EH (cell line): Measurements from ENCODE around the gene PKMYT1.
"Not testable (repeated sequence)": the region's sequence is repeated elsewhere in the genome, so short reads cannot be mapped to it uniquely, and the experiment has no call there.

Source experiments
- DNase-seq: peaks from one replicate; pipeline ENCODE4 v3.0.0-alpha.2; 2015; ENCODE audit warnings: low read depth

Gene PKMYT1

DNA sequence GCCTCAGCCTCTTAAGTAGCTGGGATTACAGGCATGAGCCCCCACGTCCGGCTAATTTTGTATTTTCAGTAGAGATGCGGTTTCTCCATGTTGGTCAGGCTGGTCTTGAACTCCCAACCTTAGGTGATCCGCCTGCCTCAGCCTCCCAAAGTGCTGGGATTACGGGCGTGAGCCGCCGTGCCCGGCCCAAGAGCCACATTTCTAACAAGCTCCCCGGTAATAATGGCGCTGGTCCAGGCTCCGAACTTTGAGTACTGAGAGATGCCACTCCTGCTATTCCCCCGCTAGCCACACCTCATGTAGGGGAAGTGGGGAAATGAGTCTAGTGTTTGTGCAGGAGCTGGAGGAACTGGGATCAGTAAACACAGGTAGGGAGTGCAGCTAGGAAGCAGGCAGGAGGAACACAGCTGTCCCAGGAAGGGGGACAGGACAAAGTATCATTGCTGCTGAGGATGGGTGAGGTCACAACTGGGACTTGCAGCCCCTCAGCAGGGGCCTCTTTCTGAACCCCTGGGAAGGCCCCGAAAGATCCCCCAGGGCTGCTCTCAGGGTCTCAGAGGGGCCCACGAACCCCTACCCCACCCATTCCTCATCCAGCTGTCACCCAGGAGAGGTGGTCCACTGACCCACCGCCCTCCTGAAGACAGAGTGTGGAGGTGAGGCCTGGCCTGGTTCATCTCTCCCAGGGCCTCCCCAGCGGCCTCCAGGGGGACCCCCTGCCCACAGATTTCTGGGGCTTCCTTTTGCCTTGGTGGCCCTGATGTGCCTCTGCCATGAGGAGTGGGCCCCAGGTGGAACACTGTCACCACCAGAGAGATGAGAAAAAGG lies 19.8 kb downstream of the PKMYT1 start:
- no peak for DNase-seq

GRCh38 chr16:2959206-2959605 lies 21.0 kb downstream of the PKMYT1 start:
- DNase-seq: no peak

DNA sequence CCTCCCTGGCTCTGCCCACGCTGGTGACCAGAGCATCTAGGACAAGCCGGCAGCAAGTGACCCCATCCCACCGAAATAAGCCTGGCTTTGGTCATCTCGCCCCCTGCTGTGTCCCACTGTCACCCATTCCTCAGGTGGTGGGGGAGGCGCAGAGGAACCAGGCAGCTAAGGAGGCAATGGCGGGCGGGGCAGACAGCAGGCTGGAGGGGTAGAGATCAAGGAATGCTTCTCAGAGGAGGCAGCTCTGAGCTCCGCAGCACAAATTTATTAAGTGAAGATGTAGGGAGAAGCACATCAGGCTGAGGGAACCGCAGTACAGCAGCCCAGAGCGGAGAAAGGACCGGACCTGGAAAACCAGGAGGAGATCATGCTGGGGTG lies 23.7 kb downstream of the PKMYT1 start:
- no peak for DNase-seq

- DNase-seq: no peak
These were observed 24.3 kb downstream of the PKMYT1 start for GRCh38 chr16:2955779-2956578.

DNA sequence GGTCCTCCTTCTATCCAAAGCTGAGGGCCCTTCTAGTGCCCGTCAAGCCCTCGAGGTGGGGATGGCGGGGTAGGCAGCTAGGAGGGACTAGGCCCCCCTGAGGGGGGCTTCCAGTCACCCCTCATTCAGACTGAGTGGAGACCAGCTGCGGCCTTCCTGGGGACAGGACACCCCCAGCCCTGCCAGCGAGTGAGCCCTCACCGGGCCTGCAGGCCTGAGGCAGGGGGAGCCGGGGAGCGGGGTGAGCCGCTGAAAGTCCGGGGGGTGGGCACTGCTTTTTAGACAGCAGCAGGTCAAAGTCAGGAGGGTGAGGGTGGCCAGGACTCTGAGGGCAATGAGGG lies 24.8 kb downstream of the PKMYT1 start:
- DNase-seq: no peak

DNA sequence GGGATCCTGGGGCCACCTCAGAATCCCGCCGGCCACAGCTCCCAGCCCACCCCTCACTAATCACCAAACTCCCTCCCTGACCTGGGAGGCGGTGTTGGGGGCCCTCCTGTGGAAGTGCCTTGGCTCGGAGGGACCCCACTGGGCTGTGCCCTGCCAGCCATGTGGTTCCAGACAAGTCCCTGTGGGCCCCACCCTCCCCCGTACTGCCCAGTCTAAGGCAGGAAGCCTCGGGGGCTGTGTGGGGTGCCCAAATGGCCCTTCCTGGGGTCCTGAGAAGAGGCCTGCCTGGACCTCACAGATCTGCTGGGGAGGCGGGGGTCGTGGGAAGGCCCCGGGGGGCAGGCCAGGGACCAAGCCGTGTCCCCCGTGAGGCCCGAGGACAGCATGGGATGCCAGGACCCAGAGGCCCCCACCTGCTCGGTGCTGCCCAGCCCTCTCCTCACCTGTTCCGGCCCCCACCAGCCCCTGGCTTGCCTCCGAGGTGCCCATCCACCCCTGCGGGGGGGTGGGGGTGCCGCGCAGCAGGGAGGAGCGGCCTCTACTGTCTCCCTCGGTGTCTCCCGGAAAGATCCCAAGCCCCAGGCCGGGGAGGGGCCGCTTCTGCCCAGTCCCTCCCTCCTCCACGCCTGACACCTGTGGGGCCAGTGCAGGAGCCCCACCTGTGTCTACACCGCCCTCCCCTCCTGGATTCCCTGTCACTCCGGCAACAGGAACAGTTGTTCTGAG lies 25.4 kb downstream of the PKMYT1 start:
- DNase-seq: no peak

- no peak for DNase-seq
These were observed 26.3 kb downstream of the PKMYT1 start for GRCh38 chr16:2953706-2954627.

DNA sequence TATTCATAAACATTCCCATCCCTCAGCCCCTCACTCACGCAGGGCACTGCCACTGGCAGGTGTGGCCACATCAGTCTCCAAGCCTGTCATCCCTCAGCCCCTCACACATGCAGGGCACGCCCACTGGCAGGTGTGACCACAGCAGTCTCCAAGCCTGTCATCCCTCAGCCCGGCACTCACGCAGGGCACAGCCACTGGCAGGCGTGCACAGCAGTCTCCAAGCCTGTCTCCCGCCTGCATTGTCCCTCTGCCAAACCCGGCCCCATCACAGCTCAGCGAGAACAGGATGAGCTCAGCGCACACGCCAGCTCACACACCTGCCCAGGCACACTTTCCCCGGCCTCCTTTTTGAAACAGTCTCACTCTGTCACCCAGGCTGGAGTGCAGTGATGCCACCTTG lies 27.6 kb downstream of the PKMYT1 start:
- no peak for DNase-seq

DNA sequence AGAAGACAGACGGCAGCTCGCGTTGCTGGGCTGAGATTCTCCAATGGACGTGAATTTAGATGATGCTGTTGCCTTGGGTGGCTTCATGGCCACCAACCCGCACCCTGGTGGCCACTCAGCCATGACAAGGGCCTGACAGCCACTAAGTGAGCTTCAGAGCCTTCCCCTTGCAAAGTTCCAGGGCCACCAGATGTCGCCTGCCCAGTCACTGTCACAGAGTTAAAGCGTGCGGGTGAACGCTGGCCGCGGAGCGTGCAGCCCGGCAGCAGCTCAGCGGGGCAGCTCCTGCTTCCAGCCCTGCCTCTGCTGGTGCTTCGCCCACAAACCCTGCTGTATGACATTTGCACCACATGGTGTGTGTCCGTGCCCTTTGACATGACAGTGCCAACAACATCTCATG lies 29.5 kb downstream of the PKMYT1 start:
- no peak for DNase-seq

GRCh38 chr16:2950353-2950724 lies 29.9 kb downstream of the PKMYT1 start:
- DNase-seq: no peak

- DNase-seq: no peak
These were observed 30.4 kb downstream of the PKMYT1 start for GRCh38 chr16:2949705-2950352.

DNA sequence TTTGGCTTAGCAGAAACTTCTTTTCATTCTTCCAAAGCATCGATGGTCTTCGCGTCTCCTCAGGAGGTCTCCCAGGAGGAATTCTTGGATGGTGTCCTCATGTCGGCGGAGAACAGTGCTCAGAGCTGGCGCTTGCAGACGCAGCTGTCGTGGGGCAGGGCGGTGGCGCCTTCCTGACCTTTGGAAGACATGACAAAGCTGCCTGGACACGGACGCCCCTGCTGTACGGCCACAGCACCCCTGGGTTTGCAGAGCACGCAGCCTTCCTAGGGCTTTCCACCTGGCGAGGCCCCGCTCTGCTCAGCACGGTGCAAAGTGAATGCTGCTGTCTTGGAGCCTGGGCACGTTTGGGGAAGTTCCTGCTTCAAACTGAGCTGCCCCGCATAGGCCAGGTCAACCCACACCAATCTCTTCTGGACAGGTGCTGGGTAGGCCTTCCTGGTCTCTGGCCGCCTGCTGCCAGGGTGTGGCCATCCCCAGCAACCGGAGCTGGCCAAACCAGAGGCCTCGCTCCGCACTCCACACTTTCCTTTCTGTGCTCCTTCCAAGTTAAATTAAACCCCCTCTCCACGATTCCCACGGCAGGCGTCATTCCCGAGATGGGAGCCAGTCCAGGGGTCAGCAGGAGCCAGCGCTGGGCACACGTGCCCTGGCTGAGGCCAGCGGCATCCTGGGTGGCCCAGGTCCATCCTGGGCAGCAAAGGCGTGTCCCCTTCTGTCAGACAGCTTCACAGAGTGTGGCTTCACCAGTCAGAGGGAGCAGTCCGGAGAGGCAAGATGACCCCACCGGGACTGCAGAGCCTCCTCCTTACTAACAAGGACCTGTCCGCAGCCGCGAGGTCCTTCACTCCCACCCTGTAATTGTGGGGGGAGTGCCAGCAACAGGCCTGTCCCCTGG lies 31.2 kb downstream of the PKMYT1 start:
- DNase-seq: no peak

- DNase-seq: no peak
These were observed 33.6 kb downstream of the PKMYT1 start for GRCh38 chr16:2946649-2947048.

DNA sequence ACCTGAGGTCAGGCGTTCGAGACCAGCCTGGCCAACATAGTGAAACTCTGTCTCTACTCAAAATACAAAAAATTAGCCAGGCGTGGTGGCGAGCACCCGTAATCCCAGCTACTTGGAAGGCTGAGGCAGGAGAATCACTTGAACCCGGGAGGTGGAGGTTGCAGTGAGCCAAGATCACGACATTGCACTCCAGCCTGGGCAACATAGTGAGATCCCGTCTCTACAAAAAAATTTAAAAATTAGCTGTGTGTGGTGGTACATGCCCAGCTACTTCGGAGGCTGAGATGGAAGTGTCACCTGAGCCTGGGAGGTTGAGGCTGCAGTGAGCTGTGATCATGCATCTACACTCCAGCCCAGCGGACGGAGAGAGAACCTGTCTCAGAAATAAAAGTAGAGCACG lies 36.5 kb downstream of the PKMYT1 start:
- not testable (repeated sequence) for DNase-seq

- no peak for DNase-seq
These were observed 38.2 kb downstream of the PKMYT1 start for GRCh38 chr16:2942045-2942444.

GRCh38 chr16:2939968-2940367 lies 40.3 kb downstream of the PKMYT1 start:
- no peak for DNase-seq

DNA sequence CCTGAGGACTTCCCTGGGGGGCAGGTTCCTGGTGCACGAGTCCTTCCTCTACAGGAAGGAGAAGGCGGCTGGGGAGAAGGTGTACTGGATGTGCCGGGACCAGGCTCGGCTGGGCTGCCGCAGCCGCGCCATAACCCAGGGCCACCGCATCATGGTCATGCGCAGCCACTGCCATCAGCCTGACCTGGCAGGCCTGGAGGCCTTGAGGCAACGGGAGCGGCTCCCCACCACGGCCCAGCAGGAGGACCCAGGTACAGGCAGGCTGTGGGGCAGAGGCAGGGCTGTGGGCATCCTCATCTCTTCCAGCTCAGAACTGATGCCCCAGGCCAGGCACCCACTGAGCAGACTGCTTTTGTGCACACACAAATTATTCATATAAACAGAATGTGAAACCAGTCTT lies 42.0 kb downstream of the PKMYT1 start:
- no peak for DNase-seq

DNA sequence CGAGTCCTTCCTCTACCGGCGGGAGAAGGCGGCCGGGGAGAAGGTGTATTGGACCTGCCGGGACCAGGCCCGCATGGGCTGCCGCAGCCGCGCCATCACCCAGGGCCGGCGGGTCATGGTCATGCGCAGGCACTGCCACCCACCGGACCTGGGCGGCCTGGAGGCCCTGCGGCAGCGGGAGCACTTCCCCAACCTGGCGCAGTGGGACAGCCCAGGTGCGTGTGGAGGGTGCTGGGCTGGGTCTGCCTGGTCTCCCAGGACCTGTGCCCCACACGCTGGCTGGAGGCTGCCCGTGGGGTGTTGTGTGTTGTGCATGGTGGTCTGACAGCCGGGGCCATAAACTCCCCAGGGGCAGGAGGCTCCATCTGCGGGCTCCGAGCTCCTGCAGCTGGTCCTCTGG lies 43.1 kb downstream of the PKMYT1 start:
- no peak for DNase-seq

DNA sequence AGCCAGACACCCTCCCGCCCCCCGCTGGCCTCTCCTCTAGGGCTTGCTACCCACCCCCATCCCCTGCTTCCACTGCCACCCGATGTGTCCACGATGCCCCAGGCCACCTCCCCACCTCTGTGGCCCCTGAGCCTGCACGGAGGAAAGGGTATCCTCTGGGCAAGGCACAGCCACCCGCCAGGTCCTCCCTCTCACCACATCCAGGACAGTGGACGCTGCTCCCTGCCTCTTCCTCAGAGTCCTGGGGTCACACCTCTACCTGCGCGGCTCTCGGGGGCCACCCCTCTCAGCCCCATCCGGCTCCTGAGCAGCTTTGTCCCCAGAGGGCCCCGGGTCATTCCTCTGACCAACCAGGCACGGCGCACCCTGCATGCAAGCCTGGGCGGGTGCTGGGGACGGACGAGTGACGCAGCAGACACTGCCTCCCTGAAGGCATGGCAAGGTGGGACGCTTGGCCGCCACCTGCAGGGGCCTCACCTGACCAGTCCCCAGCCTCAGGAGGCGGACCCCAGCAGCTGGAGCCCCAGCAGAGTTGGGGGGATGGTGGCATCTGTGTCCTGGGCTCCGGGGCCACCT lies 43.7 kb downstream of the PKMYT1 start:
- no peak for DNase-seq

GRCh38 chr16:2934450-2934849 lies 45.8 kb downstream of the PKMYT1 start:
- DNase-seq: no peak
